H1 (cell line): ENCODE measurements around the gene DAPK1. TPM values are rescaled to one million over a fixed set of nuclear protein-coding genes. Genes with fewer than 3 reads are reported as not detected.

Experiments used
- CTCF ChIA-PET: fragments of 300-600 bp; sonication (Branson Sonifier 250); formaldehyde crosslinking; loops from one replicate; lab custom pipeline; 2021; ENCODE audit not compliant: partially characterized antibody; lab: Charles Lee
- POLR2A ChIA-PET: fragments of 300-600 bp; sonication (Branson Sonifier 250); formaldehyde crosslinking; loops from one replicate; lab custom pipeline; 2021; ENCODE audit warnings: inconsistent platforms; ENCODE audit not compliant: partially characterized antibody; lab: Charles Lee
- DNase-seq, 2 experiments: peaks; one replicate each; pipeline versions ENCODE4 v3.0.0 to v3.0.0-alpha.2; 2010 to 2022; ENCODE audit warnings: low spot score in 2 of 2, low read depth in 1 of 2, mixed read lengths in 1 of 2
- FAIRE-seq: peaks from 2 replicates; lab custom pipeline; 2011; peaks lifted over from hg19 to GRCh38; lab: Jason Lieb, UNC
- H2AFZ ChIP-seq: 2 replicates; pipeline ENCODE4 v1.8.1; 2012; ENCODE audit warnings: low read length, inconsistent platforms
- H2AK5ac ChIP-seq: 2 replicates; pipeline ENCODE4 v1.6.1; 2013; ENCODE audit warnings: low read depth, low read length
- H2BK120ac ChIP-seq: replicated peaks from 2 replicates; pipeline ENCODE3; 2013; ENCODE audit warnings: low read depth, low read length, inconsistent platforms
- H2BK12ac ChIP-seq: 2 replicates; pipeline ENCODE4 v1.6.1; 2013; ENCODE audit warnings: low read depth, low read length
- H2BK15ac ChIP-seq: 2 replicates; pipeline ENCODE4 v1.6.1; 2013; ENCODE audit warnings: low read length
- H2BK20ac ChIP-seq: 2 replicates; pipeline ENCODE4 v1.6.1; 2013; ENCODE audit warnings: low read length
- H2BK5ac ChIP-seq: 2 replicates; pipeline ENCODE4 v1.6.1; 2013; ENCODE audit warnings: low read depth, low read length
- H3K14ac ChIP-seq: 2 replicates; pipeline ENCODE4 v1.6.1; 2013; ENCODE audit warnings: inconsistent platforms; ENCODE audit not compliant: insufficient read length
- H3K18ac ChIP-seq: 2 replicates; pipeline ENCODE4 v1.6.1; 2013; ENCODE audit warnings: low read length; ENCODE audit errors: extremely low read depth
- H3K23ac ChIP-seq: 2 replicates; pipeline ENCODE4 v1.6.1; 2013; ENCODE audit warnings: inconsistent platforms; ENCODE audit not compliant: insufficient read length
- H3K23me2 ChIP-seq: 2 replicates; pipeline ENCODE4 v1.6.1; 2013; ENCODE audit warnings: low read depth, low read length
- H3K27ac ChIP-seq: 2 replicates; pipeline ENCODE4 v1.6.1; 2011; ENCODE audit warnings: low read depth, low read length, inconsistent platforms
- H3K27me3 ChIP-seq, 4 experiments: replicated peaks in 1 of 4; 1 replicate in 1 of 4; 2 replicates in 3 of 4; pipeline versions ENCODE4 v1.6.1 to v1.8.1; 2011 to 2013; ENCODE audit warnings: low read length in 3 of 4, mild to moderate bottlenecking in 3 of 4, inconsistent platforms in 2 of 4, mixed read lengths in 2 of 4, moderate library complexity in 1 of 4; ENCODE audit not compliant: control insufficient read depth in 3 of 4, insufficient read depth in 3 of 4; ENCODE audit errors: extremely low read depth in 1 of 4
- H3K36me3 ChIP-seq, 4 experiments: 2 replicates each; pipeline versions ENCODE4 v1.6.1 to v1.8.1; 2011 to 2013; ENCODE audit warnings: mild to moderate bottlenecking in 4 of 4, low read length in 3 of 4, moderate library complexity in 2 of 4, control low read depth in 1 of 4, inconsistent platforms in 1 of 4; ENCODE audit not compliant: insufficient read depth in 4 of 4, control insufficient read depth in 2 of 4
- H3K4ac ChIP-seq: replicated peaks from 2 replicates; pipeline ENCODE3; 2013; ENCODE audit warnings: low read length, low read depth, mixed read lengths, inconsistent platforms; ENCODE audit not compliant: insufficient read length
- H3K4me1 ChIP-seq, 4 experiments: replicated peaks in 1 of 4; 1 replicate in 1 of 4; 2 replicates in 3 of 4; pipeline versions ENCODE4 v1.6.1 to v1.8.1; 2011 to 2013; ENCODE audit warnings: low read length in 3 of 4, inconsistent platforms in 2 of 4, mixed read lengths in 1 of 4; ENCODE audit not compliant: insufficient read depth in 4 of 4, control insufficient read depth in 3 of 4
- H3K4me2 ChIP-seq, 2 experiments: 2 replicates each; pipeline versions ENCODE4 v1.6.1 to v1.8.1; 2011 to 2013; ENCODE audit warnings: low read depth in 2 of 2, low read length in 2 of 2, control low read depth in 1 of 2, inconsistent platforms in 1 of 2, mild to moderate bottlenecking in 1 of 2; ENCODE audit not compliant: insufficient read depth in 1 of 2
- H3K4me3 ChIP-seq, 4 experiments: fragments of 200-600, 300-600 bp in 1 of 4; sonication (generic), shearing (Covaris generic), sonication (Bioruptor Twin) in 1 of 4; 2 replicates each; pipeline versions ENCODE4 v1.5.1 to v1.8.1; 2011 to 2016; ENCODE audit warnings: low read length in 4 of 4, low read depth in 3 of 4, control low read depth in 2 of 4, inconsistent platforms in 2 of 4, mild to moderate bottlenecking in 2 of 4, mixed read lengths in 1 of 4, moderate library complexity in 1 of 4; ENCODE audit not compliant: insufficient read depth in 2 of 4; ENCODE audit errors: extremely low read depth in 1 of 4
- H3K56ac ChIP-seq: replicated peaks from 2 replicates; pipeline ENCODE3; 2013; ENCODE audit warnings: low read depth, mild to moderate bottlenecking, mixed read lengths, low read length, inconsistent platforms; ENCODE audit not compliant: insufficient read length
- H3K79me1 ChIP-seq: 2 replicates; pipeline ENCODE4 v1.6.1; 2013; ENCODE audit warnings: low read depth, low read length, control low read depth
- H3K79me2 ChIP-seq, 2 experiments: 2 replicates each; pipeline versions ENCODE4 v1.6.1 to v1.8.1; 2012 to 2013; ENCODE audit warnings: low read length in 2 of 2, mild to moderate bottlenecking in 2 of 2, inconsistent platforms in 1 of 2; ENCODE audit not compliant: insufficient read depth in 2 of 2, control insufficient read depth in 1 of 2
- H3K9ac ChIP-seq, 4 experiments: replicated peaks in 1 of 4; 1 replicate in 1 of 4; 2 replicates in 3 of 4; pipeline versions ENCODE4 v1.6.1 to v1.8.1; 2011 to 2013; ENCODE audit warnings: low read depth in 3 of 4, low read length in 3 of 4, control low read depth in 2 of 4, mild to moderate bottlenecking in 2 of 4, moderate library complexity in 2 of 4, inconsistent platforms in 1 of 4; ENCODE audit errors: extremely low read depth in 1 of 4
- H3K9me3 ChIP-seq, 2 experiments: 2 replicates each; pipeline versions ENCODE4 v1.6.1 to v1.8.1; 2012 to 2013; ENCODE audit warnings: mild to moderate bottlenecking in 2 of 2, moderate library complexity in 2 of 2, control low read depth in 1 of 2, inconsistent platforms in 1 of 2, low read depth in 1 of 2, low read length in 1 of 2, mixed read lengths in 1 of 2; ENCODE audit not compliant: insufficient read depth in 2 of 2
- H4K20me1 ChIP-seq, 2 experiments: replicated peaks in 1 of 2; 2 replicates each; pipeline versions ENCODE3 to v1.8.1; 2011 to 2013; ENCODE audit warnings: inconsistent platforms in 2 of 2, low read length in 2 of 2, mild to moderate bottlenecking in 1 of 2; ENCODE audit not compliant: insufficient read depth in 2 of 2, control insufficient read depth in 1 of 2
- H4K5ac ChIP-seq: 2 replicates; pipeline ENCODE4 v1.6.1; 2013; ENCODE audit warnings: low read length, low read depth, mixed read lengths, inconsistent platforms; ENCODE audit not compliant: insufficient read length
- H4K8ac ChIP-seq: 2 replicates; pipeline ENCODE4 v1.8.0; 2013; ENCODE audit warnings: mild to moderate bottlenecking, moderate library complexity, low read length, inconsistent platforms; ENCODE audit not compliant: insufficient read depth; ENCODE audit errors: extremely low read depth
- H4K91ac ChIP-seq: replicated peaks from 2 replicates; pipeline ENCODE3; 2013; ENCODE audit warnings: low read length, mixed read lengths, inconsistent platforms; ENCODE audit not compliant: insufficient read length
- BACH1 ChIP-seq: IDR thresholded peaks from 2 replicates; pipeline ENCODE4 v1.6.1; 2012; ENCODE audit warnings: low read length, improper control_type of control experiment
- CBX8 ChIP-seq: fragments of 300-800, 300-1000 bp; sonication (generic); IDR thresholded peaks from 2 replicates; pipeline ENCODE4 v1.7.1; 2016; ENCODE audit warnings: low read depth, low read length, borderline replicate concordance
- CEBPB ChIP-seq: IDR thresholded peaks from 2 replicates; pipeline ENCODE4 v1.6.1; 2012; ENCODE audit warnings: low read depth, low read length
- EZH2 ChIP-seq: fragments of 200-600 bp; sonication (generic); IDR thresholded peaks from 2 replicates; pipeline ENCODE4 v1.7.1; 2012; ENCODE audit warnings: low read depth, mild to moderate bottlenecking, moderate library complexity, low read length, inconsistent platforms; ENCODE audit not compliant: severe bottlenecking
- KDM4A ChIP-seq: IDR thresholded peaks from one replicate; pipeline ENCODE4 v1.7.1; 2012; ENCODE audit warnings: low read depth, mild to moderate bottlenecking, moderate library complexity, low read length, inconsistent platforms; ENCODE audit not compliant: severe bottlenecking
- MAX ChIP-seq: IDR thresholded peaks from 2 replicates; pipeline ENCODE4 v1.6.1; 2012; ENCODE audit warnings: inconsistent platforms
- RXRA ChIP-seq: IDR thresholded peaks from 2 replicates; pipeline ENCODE4 v1.6.1; 2011; ENCODE audit warnings: low read depth, mild to moderate bottlenecking, low read length, moderate library complexity; ENCODE audit not compliant: insufficient read depth
- TBP ChIP-seq: IDR thresholded peaks from 2 replicates; pipeline ENCODE4 v1.6.1; 2011; ENCODE audit warnings: low read depth, low read length, improper control_type of control experiment
- WGBS, 2 experiments: shearing (Covaris generic) in 1 of 2; methylation state at CpG; one replicate each; pipeline versions ENCODE4 v1.1.6 to v1.1.7; 2013 to 2015; ENCODE audit warnings: low lambda C conversion rate in 2 of 2, mixed read lengths in 2 of 2, inconsistent platforms in 1 of 2, low coverage in 1 of 2, missing lambda C conversion rate in 1 of 2; ENCODE audit not compliant: insufficient replicate concordance in 2 of 2, insufficient coverage in 1 of 2, insufficient read length in 1 of 2; ENCODE audit errors: extremely low coverage in 1 of 2, missing lambda C conversion rate in 1 of 2; 5-methylcytosine and 5-hydroxymethylcytosine counted together
- polyA plus RNA-seq, 7 experiments: library from polyadenylated mRNA; depleted of rRNA in 3 of 7; stranded (reverse) in 5 of 7; unstranded in 2 of 7; fragments of >200 nt in 5 of 7; fragments of 200-250 nt in 2 of 7; gene quantifications; 1 replicate in 5 of 7; 2 replicates in 1 of 7; 4 replicates in 1 of 7; pipeline versions ENCODE4 v1.2.1 to v1.2.3, GENCODE V29; 2011 to 2013; ENCODE audit warnings: missing spikeins in 2 of 7, mixed read lengths in 2 of 7
- total RNA-seq: library from RNA; stranded (reverse); fragmentation: NEBNext Ultra II Directional; extraction: Animal tissue kit (Norgen Biotek cat#: 25700); gene quantifications from 2 replicates; pipeline ENCODE4 v1.2.1, GENCODE V29; 2021

The DAPK1 gene
- total and polyA plus RNA-seq, 2 of the 8 experiments (the other 6 are each of a cell fraction or from before 2014, with no cell fraction given): 62.4 to 131 TPM

GRCh38 chr9:87503927-87504326 is 6.3 kb downstream of the DAPK1 start:
- peaks cover 0 to 2% (median 0%) of the 10 kb centered on the region in 4 experiments; a peak in 1 of 7 replicates for H3K4me1 ChIP-seq
- WGBS, 2 experiments: 93% methylated on average over 5 of the region's 5 CpGs; no CpG with 5 or more reads in 1 of the 2 experiments
- no peak overlapping the region for H3K27ac ChIP-seq

More at GRCh38 chr9:87503927-87504326, 6.3 kb downstream of the DAPK1 start:
- no peaks in the 10 kb centered on the region for H3K9me3 ChIP-seq
- H4K91ac ChIP-seq: no peak overlapping the region
- peaks cover 16% of the 10 kb centered on the region for H3K79me1 ChIP-seq
- CTCF ChIA-PET: interaction anchor here (1.1 to 1.4 kb wide), 2 partner anchors 18 to 24 kb away, joined by 3 read pairs; no protein-coding TSS in a partner anchor
- POLR2A ChIA-PET: interaction anchor here (0.5 to 1.7 kb wide), 2 partner anchors 12 to 1634 kb away, joined by 3 to 5 read pairs; no protein-coding TSS in a partner anchor
- H3K79me2 ChIP-seq: peaks cover 8 to 88% of the 10 kb centered on the region in 2 experiments
- no peak overlapping the region for H3K4ac ChIP-seq
- H2BK15ac ChIP-seq: no peak overlapping the region
- no peak overlapping the region for H3K4me3 ChIP-seq
- no peak overlapping the region for H4K5ac ChIP-seq
- H2BK12ac ChIP-seq: no peak overlapping the region
- H3K27me3 ChIP-seq: no peaks in the 10 kb centered on the region
- FAIRE-seq (no peak), DNase-seq (no peak)
- H2BK5ac ChIP-seq: no peak overlapping the region
- TF ChIP-seq EZH2: no peak
- no peak for TF ChIP-seq CEBPB
- TF ChIP-seq BACH1: no peak
- no peak for TF ChIP-seq TBP
- no peak for TF ChIP-seq RXRA
- no peak for TF ChIP-seq KDM4A
- TF ChIP-seq MAX: no peak
- TF ChIP-seq CBX8: no peak
- H4K8ac ChIP-seq: no peak overlapping the region
- H2BK120ac ChIP-seq: no peak overlapping the region
- H3K23ac ChIP-seq: no peak overlapping the region
- H3K56ac ChIP-seq: no peak overlapping the region
- H3K18ac ChIP-seq: no peak overlapping the region
- no peak overlapping the region for H3K4me2 ChIP-seq
- peaks cover 5 to 42% (median 10%) of the 10 kb centered on the region in 4 experiments for H3K36me3 ChIP-seq
- H2BK20ac ChIP-seq: no peak overlapping the region
- H4K20me1 ChIP-seq: peaks cover 12 to 16% of the 10 kb centered on the region in 2 experiments
- H2AK5ac ChIP-seq: no peak overlapping the region
- peaks cover 3% of the 10 kb centered on the region; the same call in 1 of the 2 replicates for H3K23me2 ChIP-seq
- H3K14ac ChIP-seq: no peak overlapping the region
- no peak overlapping the region for H2AFZ ChIP-seq
- no peak overlapping the region for H3K9ac ChIP-seq
